ENCODE results near the gene PPFIA4.

Gene PPFIA4

DNA sequence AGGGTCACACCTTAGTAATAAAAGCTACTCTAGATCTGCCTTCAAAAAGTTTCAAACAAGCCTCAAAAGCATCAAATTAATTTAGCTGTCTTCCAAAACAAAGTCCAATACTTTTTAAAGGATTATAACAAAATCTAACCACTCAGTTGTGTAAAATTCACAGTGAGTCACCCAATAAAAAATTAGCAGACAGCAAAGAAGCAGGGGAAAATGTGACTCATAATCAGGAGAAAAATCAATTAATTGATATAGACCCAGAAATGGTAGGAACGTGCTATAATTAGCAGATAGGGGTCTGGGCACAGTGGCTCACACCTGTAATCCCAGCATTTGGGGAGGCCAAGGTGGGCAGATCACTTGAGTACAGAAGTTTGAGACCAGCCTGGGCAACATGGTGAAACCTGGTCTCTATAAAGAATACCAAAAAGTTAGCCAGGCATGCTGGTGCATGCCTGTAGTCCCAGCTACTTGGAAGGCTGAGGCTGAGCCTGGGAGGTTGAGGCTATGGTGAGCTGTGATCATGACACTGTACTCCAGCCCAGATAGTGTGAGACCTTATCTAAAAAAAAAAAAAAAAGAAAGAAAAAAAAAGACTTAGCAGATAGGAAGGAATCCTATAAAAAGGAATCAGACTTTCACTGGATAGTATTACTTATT is 67.6 kb downstream of the PPFIA4 start:
- in situ Hi-C loops (cut with HindIII; ENCODE audit: low sequenced_read_pairs): no loop called here

DNA sequence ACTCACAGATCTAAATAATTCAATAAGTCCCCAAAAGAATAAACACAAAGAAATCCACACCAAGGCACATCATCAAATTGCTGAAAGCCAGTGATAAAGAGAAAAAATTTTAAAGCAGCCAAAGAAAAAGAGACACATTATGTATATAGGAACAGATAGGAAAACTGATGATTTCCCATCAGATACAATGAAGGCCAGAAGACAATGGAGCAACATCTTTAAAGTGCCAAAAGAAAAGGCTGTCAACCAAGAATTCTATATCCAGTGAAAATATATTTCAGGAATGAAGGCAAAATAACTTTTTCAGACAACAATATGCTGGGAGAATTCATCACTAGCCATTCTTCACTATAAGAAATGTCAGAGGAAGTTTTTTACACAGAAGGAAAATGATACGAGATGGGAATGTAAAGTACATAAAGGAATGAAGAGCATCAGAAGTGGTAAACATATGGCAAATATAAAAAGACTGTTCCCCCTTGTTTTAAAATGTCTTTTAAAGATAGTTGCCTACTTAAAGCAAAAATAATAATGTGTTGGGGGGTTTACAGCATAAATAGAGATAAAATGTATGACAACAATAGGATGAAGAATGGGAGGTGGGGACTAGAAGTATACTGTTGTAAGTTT is 68.9 kb downstream of the PPFIA4 start:
- in situ Hi-C loops (cut with HindIII; ENCODE audit: low sequenced_read_pairs): no loop called here

GRCh38 chr1:203096566-203096965 is 70.3 kb downstream of the PPFIA4 start:
- in situ Hi-C loops (cut with HindIII; ENCODE audit: low sequenced_read_pairs): no loop called here

DNA sequence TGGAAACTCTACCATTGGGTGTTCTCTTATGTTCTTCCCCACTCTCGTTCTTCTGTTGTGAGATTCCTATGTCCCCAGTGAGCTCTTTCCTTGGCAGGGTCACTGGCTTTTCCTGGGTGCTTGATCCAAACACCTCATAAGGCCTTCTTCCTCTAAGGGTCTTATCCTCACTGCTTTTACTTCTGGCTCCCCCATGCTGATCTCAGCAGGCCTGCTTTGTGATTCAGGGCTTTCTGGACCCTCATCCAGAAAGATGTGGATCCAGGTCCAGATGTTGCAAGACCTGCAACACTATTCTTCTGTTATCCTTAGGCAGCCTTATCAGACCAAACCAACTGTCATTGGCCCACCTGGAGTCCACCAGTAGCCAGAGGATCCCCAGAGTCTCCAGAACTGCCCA is 70.7 kb downstream of the PPFIA4 start:
- in situ Hi-C loops (cut with HindIII; ENCODE audit: low sequenced_read_pairs): no loop called here

- in situ Hi-C loops (cut with HindIII; ENCODE audit: low sequenced_read_pairs): no loop called here
Observed at GRCh38 chr1:203098445-203098844, 72.2 kb downstream of the PPFIA4 start.

- in situ Hi-C loops (cut with HindIII; ENCODE audit: low sequenced_read_pairs): no loop called here
Observed at GRCh38 chr1:203098914-203099520, 72.7 kb downstream of the PPFIA4 start.

- in situ Hi-C loops (cut with HindIII; ENCODE audit: low sequenced_read_pairs): no loop called here
Observed at GRCh38 chr1:203099805-203100515, 73.7 kb downstream of the PPFIA4 start.

- in situ Hi-C loops (cut with HindIII; ENCODE audit: low sequenced_read_pairs): no loop called here
Observed at GRCh38 chr1:203100516-203100869, 74.2 kb downstream of the PPFIA4 start.

- in situ Hi-C loops (cut with HindIII; ENCODE audit: low sequenced_read_pairs): no loop called here
Observed at GRCh38 chr1:203101813-203102634, 75.7 kb downstream of the PPFIA4 start.

GRCh38 chr1:203103216-203103615 is 76.9 kb downstream of the PPFIA4 start:
- in situ Hi-C loops (cut with HindIII; ENCODE audit: low sequenced_read_pairs): no loop called here

GRCh38 chr1:203103829-203104495 is 77.7 kb downstream of the PPFIA4 start:
- in situ Hi-C loops (cut with HindIII; ENCODE audit: low sequenced_read_pairs): no loop called here

- in situ Hi-C loops (cut with HindIII; ENCODE audit: low sequenced_read_pairs): no loop called here
Observed at GRCh38 chr1:203104789-203105390, 78.6 kb downstream of the PPFIA4 start.

DNA sequence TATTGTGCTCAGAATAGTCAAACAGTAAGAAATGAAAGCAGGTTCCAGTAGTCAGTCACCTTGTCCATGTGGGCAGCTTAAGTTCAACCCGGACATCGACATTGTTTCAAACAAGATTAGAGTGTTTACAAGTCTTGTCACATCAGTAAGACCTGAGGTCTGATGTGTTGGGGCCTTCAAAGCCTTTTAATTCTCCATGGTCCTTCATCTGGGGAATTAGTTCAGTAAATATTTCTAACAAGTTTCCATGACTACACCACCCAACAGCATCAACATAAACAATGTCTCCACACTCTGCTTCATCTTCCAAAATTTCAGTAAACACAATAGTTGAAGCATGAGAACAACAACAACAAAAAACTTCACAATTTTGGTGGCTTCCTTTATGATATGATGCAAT is 86.2 kb downstream of the PPFIA4 start:
- in situ Hi-C loops (cut with HindIII; ENCODE audit: low sequenced_read_pairs): no loop called here

DNA sequence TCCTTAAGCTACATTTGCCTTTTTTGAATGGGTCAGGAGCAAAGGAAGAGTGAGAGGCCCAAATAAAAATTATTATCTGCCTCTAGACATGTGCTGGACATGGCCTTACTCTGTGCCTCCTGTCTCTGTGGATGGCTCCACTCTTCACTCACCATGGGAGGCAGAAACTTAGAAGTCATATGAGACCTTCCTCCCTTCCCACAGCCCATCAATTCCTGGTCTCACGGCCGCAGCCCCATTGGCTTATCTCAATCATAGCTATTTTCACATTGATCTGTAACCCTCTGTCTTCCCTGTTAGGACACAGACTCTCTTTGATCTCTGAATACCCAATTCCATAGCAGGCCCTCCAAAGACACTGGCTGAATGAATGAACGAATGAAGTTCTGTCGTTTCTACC is 87.0 kb downstream of the PPFIA4 start:
- in situ Hi-C loops (cut with HindIII; ENCODE audit: low sequenced_read_pairs): no loop called here

- in situ Hi-C loops (cut with HindIII; ENCODE audit: low sequenced_read_pairs): no loop called here
Observed at GRCh38 chr1:203114202-203114601, 87.9 kb downstream of the PPFIA4 start.

DNA sequence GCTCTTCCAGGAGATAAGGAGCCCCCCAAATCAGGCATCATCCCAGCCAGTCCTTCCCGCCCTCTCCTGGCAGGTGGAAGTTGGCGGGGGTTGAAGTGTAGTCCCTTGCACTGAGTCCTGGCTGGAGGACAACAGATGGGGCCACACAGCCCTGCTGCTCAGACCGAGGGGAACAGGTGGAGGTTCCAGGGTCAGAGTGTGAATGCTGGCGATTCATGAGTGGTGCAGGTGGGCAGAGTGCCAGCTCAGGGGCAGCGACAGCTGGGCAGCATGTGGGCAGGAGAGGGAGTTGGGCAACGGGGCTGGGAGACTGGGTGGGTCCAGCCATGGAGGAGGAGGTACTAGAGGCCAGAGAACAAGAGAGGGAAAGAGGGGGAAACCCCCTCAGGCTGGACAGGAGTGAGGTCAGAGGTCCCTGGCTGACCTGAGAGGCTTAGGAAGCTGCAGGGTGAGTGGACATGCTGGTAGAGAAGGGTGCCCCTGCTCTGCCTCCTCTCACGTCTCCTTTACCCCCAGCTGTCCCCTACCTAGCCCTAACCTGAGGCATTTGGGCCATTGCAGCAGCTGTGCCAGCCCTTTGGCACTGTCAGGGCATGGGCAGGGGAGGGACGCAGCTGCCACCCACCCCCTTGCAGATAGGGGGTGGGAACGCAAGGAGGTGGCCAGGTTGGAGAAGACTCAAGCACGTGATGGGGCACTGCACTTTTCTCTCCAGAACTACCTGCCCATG is 90.0 kb downstream of the PPFIA4 start:
- in situ Hi-C loops (cut with HindIII; ENCODE audit: low sequenced_read_pairs): no loop called here

- in situ Hi-C loops (cut with HindIII; ENCODE audit: low sequenced_read_pairs): no loop called here
Observed at GRCh38 chr1:203117611-203118575, 91.6 kb downstream of the PPFIA4 start.
